ENCODE results near the gene RAPGEF1.
"Not testable (repeated sequence)": the region's sequence is repeated elsewhere in the genome, so short reads cannot be mapped to it uniquely, and the experiment has no call there.

Gene RAPGEF1, protein sequence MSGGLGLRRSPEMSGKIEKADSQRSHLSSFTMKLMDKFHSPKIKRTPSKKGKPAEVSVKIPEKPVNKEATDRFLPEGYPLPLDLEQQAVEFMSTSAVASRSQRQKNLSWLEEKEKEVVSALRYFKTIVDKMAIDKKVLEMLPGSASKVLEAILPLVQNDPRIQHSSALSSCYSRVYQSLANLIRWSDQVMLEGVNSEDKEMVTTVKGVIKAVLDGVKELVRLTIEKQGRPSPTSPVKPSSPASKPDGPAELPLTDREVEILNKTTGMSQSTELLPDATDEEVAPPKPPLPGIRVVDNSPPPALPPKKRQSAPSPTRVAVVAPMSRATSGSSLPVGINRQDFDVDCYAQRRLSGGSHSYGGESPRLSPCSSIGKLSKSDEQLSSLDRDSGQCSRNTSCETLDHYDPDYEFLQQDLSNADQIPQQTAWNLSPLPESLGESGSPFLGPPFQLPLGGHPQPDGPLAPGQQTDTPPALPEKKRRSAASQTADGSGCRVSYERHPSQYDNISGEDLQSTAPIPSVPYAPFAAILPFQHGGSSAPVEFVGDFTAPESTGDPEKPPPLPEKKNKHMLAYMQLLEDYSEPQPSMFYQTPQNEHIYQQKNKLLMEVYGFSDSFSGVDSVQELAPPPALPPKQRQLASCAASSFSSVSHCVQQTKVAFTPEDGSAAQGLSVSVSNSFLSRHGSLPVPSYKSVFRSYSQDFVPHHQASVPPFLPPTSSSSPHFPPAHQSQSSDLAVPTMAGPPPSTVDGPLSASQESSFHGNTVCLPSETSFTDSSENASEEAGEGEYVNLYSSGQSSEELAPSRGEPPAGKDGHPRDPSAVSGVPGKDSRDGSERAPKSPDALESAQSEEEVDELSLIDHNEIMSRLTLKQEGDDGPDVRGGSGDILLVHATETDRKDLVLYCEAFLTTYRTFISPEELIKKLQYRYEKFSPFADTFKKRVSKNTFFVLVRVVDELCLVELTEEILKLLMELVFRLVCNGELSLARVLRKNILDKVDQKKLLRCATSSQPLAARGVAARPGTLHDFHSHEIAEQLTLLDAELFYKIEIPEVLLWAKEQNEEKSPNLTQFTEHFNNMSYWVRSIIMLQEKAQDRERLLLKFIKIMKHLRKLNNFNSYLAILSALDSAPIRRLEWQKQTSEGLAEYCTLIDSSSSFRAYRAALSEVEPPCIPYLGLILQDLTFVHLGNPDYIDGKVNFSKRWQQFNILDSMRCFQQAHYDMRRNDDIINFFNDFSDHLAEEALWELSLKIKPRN (N-terminal part only)

GRCh38 chr9:131739959-131740648 is at the start of gene RAPGEF1:
Gene RAPGEF1 (minus strand): TSS chr9:131740076. CDS start chr9:131739830, 246 bp downstream.
- DNase-seq (ENCODE audit: low read depth in 2 of 2): peak; percentile 72 to 77

DNA sequence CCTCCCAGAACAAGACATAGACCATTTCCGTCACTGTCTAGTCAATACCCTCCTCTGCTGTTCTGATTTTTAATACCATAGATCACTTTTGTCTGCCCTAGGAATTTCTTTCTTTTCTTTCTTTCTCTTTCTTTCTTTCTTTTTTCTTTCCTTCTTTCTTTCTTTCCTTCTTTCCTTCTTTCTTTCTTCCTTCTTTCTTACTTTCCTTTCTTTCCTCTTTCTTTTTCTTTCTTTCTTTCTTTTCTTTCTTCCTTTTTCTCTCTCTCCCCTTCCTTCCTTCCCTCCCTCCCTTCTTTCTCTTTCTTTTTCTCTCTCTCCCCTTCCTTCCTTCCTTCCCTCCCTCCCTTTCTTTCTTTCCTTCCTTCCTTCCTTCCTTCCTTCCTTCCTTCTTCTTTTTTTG is 49.0 kb upstream of the RAPGEF1 start:
- no peak for DNase-seq (ENCODE audit: low read depth in 2 of 2)

DNA sequence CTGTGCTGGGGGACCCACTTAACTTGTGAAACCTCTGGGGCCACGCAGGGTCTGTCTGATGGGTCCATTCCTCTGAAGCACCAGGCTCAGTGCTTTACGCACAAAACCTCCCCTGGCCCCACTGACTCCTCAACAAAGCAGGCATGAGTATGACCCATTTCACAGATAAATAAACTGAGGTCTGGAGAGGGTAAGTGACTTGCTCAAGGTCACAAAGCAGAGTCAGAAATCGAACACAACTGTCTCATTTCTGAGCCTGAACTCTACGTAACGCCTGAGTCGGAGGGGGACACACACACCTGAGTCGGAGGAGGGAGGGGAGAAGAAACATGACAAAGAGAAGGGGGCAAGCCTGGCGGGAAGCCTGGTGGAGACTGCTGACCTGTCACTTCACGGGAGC is 48.0 kb upstream of the RAPGEF1 start:
- DNase-seq (ENCODE audit: low read depth in 2 of 2): no peak

GRCh38 chr9:131784748-131785501 is 45.0 kb upstream of the RAPGEF1 start:
- no peak for DNase-seq (ENCODE audit: low read depth in 2 of 2)

GRCh38 chr9:131781069-131781468 is 41.2 kb upstream of the RAPGEF1 start:
- DNase-seq (ENCODE audit: low read depth in 2 of 2): no peak

DNA sequence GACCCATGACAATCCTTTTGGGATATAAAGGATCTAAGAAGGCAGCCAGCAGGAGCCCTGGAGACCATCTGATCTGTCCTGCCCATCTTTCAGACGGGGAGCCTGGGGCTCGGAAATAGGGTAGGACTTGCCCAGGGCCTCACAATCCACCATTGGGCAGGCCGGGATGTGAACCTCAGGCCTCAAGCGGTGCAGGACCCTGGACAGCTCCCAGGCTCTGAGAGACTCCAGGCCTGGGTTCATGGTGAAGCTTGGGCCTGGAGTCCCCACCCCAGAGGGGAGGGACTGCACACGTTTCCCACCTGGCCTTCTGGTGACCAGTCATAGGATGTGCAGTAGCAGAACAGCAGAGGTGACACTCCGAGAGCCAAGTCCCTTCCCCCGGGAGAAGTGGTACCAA is 36.6 kb upstream of the RAPGEF1 start:
- DNase-seq (ENCODE audit: low read depth in 2 of 2): no peak

DNA sequence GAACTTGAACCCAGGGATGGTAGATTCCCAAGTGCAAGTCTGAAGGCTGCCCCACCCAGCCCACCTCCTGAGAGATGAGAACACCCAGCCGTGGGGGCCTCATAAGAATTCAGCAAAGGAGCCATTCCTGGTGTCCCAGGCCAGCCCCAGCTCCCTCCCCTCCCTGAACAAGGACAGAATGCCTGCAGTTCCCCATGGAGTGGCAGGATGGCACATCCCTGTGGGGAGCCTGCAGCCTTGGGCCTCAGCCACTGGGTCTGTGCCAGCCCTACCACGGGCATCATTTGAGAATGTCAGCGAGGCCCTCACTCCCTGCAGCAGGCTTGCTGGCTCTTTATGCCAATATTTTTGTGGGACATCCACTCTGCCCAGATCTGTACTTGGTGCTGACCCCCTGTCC is 36.2 kb upstream of the RAPGEF1 start:
- DNase-seq (ENCODE audit: low read depth in 2 of 2): no peak

- no peak for DNase-seq (ENCODE audit: low read depth in 2 of 2)
Observed at GRCh38 chr9:131774636-131775035, 34.8 kb upstream of the RAPGEF1 start.

DNA sequence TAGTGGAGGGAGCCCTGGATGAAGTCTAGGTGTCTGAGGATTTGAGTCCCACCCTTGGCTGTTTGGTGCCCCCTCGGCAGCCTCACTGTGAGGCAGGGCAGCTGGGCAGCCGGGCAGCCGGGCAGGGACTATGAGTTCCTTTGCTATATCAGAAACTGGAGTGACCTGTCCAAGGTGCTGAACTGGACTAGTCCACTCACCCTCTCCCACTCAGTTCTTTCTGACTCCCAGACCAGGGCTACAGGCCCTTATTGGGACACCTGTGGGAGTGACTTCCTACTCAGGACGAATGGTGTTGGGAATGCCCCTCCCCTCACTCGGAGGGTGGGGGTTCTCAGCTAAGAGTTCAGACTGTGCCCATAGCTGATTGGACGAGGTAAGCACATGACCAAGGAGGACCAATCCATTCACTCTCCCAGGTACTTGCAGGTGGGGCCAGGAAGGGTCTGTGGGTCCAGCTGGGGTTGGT is 34.1 kb upstream of the RAPGEF1 start:
- no peak for DNase-seq (ENCODE audit: low read depth in 2 of 2)

GRCh38 chr9:131772940-131773339 is 33.1 kb upstream of the RAPGEF1 start:
- no peak for DNase-seq (ENCODE audit: low read depth in 2 of 2)

DNA sequence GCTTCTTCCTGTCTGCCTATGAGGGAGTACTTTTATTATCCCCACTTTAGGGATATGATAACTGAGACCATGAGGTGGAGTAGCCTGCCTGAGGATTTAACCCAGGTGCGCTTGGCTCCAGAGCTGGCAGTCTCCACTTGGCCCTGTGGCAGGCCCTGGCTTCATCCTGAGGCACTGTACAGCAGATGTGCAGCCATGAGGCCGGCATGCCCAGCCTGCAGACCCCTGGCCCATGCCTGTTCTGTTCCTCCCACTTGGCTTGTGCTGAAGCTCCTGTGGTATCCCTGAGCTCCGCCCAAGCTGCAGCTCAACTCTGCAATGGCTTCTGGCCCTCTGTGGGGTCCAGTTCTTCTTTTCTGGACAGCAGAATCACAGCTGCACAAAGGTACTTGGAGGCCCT is 31.8 kb upstream of the RAPGEF1 start:
- no peak for DNase-seq (ENCODE audit: low read depth in 2 of 2)

- no peak for DNase-seq (ENCODE audit: low read depth in 2 of 2)
Observed at GRCh38 chr9:131769361-131769760, 29.5 kb upstream of the RAPGEF1 start.

GRCh38 chr9:131764568-131764967 is 24.7 kb upstream of the RAPGEF1 start:
- DNase-seq (ENCODE audit: low read depth in 2 of 2): no peak

DNA sequence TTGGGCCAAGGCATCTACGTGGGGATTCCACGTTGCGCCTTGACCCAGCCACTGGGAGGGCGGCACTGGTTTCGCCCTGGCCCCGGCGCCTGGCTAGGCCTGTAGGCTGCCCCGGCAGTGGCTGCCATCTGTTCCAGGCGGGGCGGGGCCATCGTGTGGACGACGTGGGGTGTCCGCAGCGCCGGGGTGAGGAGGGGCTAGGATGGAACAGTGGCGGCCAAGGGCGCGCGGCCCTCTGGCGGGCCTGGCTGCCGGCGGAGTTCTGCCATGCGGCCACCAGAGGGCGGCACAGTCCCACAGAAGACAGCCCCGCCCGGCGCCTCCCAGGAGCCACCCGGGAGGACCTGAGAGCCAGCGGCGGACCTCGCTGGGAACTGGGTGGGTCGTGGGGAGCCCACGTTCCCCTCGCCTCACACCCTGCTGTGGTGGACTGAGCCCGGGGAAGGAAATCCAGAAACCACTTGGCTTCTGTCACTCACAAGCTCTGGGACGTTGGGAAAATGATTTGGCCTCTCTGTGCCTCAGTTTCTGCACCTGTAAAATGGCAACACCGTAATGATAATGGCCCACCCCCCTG is 22.6 kb upstream of the RAPGEF1 start:
- peak; percentile 53 to 66 for DNase-seq (ENCODE audit: low read depth in 2 of 2)

DNA sequence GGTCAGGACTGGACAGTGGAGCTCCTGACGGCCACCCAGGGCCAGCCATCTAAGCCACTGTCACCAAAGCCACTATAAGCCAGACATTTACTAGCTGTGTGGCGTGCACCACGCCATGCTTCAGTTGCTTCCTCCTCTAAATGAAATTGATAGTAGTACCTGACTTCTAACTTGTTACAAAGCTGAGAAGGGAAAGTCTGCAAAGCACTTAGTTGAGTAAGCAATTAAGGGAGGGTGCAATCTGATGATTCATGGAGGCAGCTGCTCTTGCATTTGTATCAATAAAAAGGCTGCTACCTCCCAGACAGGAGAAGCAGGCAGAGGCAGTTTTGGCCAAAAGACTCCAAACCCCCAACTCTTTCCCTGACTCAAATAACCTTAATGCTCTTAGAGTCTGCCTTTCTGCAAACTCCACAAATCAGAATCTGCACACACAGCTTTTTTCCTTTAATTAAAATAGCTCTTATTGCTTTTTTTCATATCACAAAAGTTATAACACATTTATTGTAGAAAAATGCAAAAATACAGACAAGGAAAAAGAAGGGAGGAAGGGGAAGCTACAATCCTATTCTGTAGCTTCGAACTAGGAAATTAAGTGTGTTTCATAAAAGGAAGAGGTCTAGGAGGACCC is 19.3 kb upstream of the RAPGEF1 start:
- DNase-seq (ENCODE audit: low read depth in 2 of 2): no peak

DNA sequence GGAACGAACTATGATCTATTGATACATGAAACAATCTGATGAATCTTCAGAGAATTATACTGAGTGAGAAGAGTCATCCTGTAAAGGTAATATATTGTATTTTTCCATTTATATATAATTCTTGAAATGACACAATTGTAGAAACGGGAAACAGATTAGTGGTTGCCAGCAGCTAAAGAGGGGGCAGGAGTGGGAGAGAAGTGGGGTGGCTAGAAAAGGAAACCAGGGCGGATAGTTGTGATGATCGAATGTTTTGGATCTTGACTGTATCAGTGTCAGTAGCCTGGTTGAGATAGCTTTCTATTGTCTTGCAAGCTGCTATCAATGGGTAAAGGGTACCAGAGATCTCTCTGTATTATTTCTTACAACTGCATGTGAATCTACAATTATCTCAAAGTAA is 17.7 kb upstream of the RAPGEF1 start:
- no peak for DNase-seq (ENCODE audit: low read depth in 2 of 2)

DNA sequence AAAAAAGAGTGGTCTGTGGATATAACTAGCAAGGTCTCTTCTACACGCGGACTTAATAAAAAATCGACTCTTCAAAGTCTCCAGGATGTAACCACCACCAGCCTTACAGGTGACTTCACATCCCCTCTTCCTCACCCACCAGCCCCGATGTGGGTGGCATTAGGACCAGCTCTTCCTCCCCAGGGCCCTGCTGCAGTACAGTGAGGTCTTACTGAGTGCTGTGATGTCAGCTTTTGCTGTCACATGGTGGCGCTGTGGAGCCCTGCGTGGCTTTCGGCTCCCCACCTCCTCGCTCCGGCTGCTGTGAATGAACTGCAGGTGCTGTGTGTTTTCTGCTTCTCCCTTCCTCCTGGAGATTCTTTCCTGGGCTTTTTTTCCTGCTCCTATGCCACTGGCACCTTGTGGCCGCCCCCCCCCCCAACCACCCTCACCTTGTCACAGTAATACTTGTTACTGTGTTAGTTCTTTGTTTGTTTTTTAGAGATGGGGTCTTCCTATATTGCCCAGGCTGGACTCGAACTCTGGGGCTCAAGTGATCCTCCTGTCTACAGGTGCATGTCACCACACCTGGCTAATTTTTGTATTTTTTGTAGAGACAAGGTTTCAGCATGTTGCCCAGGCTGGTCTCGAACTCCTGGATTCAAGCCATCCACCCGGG is 15.8 kb upstream of the RAPGEF1 start:
- peak; percentile 66 to 78 for DNase-seq (ENCODE audit: low read depth in 2 of 2)

- no peak for DNase-seq (ENCODE audit: low read depth in 2 of 2)
Observed at GRCh38 chr9:131754846-131755245, 15.0 kb upstream of the RAPGEF1 start.

DNA sequence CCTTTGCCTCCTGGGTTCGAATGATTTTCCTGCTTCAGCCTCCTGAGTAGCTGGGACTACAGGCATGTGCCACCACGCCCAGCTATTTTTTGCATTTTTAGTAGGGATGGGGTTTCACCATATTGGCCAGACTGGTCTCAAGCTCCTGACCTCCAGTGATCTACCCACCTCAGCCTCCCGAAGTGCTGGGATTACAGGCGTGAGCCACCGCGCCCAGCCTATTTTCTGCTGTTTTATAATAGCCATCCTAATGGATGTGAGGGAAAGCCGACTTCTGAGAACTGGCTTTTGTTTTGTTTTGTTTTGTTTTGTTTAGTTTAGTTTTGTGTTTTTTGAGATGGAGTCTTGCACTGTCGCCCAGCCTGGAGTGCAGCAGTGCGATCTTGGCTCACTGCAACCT is 13.9 kb upstream of the RAPGEF1 start:
- not testable (repeated sequence) for DNase-seq (ENCODE audit: low read depth in 2 of 2)

Measured in stimulated activated CD8-positive, alpha-beta memory T cell treated with anti-CD3 and anti-CD28 coated beads, Interleukin-7, amount 100 ng/mL, for 1 hour (primary cell).